ENCODE measurements around the gene TMPRSS9.

The TMPRSS9 gene

DNA sequence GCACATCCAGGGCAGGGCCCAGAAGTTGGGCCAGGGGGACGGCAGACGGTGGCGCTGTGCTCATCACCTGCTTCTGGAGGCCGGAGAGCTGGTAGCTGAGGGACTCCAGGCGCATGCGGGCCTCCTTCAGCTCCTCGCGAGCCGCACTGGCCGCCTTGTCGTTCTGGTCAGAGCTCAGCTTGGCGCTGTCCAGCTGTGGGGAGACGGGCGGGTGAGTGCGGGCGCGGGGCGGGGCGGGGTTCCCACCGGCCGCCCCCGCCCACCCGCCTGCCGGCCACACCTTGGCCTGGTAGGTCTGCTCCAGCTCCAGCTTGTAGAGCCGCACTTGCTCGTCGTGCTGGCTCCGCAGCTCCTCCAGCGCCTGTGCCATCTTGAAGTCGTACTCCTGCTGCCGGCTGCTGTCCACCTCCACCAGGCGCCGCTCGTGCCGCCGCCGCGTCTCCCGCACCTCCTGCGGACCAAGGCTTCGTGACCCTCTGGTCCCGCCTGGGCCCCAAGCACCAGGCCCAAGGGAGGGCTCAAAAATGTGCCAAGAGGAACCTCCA is 74.7 kb downstream of the TMPRSS9 start:
- DNase-seq (ENCODE audit: low read depth, low spot score) = no peak

GRCh38 chr19:2436384-2436783 is 76.3 kb downstream of the TMPRSS9 start:
- no peak for DNase-seq (ENCODE audit: low read depth, low spot score)

DNA sequence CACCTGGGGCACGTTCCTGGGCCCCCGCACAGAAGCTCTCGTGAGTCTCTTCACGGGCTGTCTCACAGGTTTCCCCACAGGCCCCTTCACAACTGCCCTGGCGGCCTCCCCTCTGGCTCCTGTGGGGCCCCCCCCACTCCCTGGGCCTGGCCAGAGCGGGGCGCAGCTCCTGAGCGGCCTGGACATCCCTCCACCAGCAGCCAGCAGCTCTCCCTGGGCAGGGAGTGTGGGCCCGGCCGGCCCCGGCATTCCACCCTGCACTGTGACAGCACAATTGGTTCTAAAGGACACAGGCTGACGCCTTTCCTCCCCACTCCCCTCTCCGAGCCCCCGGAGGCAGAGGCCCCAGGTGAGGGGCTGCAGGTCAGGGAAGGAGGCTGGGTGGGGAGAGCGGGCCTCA is 76.9 kb downstream of the TMPRSS9 start:
- DNase-seq (ENCODE audit: low read depth, low spot score) = no peak

- no peak for DNase-seq (ENCODE audit: low read depth, low spot score)
Measured at GRCh38 chr19:2438178-2438577, 78.1 kb downstream of the TMPRSS9 start.

DNA sequence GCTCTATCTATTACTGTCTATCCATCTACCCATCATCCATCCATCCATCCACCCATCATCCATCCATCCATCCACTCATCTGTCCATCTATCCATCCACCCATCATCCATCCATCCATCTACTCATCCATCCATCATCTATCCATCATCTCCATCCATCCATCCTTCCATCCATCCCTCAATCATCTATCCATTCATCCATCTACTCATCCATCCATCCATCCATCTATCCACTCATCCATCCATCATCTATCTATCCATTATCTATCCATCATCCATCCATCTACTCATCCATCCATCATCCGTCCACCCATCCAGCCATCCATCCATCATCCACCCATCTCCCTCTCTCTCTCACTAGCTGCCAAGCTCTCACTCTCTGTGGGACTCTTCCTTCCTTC is 80.5 kb downstream of the TMPRSS9 start:
- no peak for DNase-seq (ENCODE audit: low read depth, low spot score)

- no peak for DNase-seq (ENCODE audit: low read depth, low spot score)
Measured at GRCh38 chr19:2441096-2441752, 81.2 kb downstream of the TMPRSS9 start.

DNA sequence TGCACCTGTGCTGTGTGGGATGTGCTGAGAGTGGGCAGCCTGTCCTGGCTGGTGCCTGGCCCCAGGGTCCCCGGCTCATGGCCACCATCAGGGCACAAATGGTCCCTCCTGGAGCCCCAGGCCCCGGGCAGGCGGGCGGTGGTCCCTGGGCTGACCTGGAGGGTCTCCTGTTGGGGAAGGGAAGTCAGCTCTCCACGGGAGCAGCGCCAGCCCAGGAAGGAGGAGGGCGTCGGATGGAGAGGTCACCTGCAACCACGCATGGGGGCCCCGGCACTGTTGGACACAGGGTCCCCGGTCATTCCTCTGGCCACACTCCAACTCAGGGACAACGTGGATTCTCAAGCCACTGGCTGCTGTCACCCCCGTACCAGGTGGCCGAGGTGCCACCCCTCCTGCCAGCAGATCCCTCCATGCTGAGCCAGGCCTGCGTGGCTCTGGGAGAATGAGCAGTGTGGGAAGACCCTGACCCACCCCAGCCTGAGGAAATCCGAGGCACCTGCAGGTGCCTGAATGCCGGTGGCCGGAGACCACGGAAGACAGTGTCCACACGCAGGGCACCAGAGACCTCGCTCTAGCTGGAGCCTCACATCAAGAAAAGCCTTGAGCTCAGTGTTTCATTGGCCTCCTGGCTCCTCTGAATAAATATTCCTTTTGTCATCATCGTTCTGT is 83.2 kb downstream of the TMPRSS9 start:
- DNase-seq (ENCODE audit: low read depth, low spot score) = no peak

DNA sequence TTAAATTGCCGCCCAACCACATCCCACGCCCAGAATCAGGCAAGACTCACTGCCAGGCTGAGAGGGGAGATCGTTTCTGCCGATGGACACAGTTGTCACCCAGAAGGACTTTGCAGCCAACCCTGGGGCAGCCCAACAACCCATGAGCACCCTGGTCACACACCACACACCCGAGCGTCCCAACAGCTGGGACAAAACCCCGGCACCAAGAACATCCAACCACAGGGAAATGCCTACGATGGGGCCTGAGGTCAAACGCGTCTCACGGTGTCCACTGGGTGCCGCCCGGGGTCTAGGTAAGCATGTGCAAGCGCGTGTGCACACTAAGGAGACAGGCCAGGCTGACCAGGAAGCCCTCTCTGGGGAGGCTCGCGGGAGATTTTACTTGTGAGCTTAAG is 83.7 kb downstream of the TMPRSS9 start:
- no peak for DNase-seq (ENCODE audit: low read depth, low spot score)

- no peak for DNase-seq (ENCODE audit: low read depth, low spot score)
Measured at GRCh38 chr19:2444251-2445002, 84.4 kb downstream of the TMPRSS9 start.

DNA sequence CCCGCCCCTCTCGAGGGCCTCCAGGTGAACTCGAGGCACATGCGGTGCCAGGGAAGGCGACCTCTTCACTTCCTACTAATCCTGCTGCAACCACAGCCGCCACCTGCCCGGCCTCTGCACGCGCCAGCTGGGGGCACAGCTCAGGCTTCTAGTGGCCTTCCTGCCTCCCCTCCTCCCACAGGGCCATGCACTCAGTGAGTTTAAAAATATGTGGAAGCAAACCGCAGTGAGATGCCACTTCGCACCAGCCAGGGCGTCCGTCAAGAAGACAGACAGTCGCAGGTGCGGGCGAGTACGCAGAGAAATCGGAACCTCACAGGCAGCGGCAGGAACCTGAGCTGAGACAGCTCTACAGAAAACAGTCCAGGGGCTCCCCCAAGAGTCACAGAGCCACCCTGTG is 86.3 kb downstream of the TMPRSS9 start:
- no peak for DNase-seq (ENCODE audit: low read depth, low spot score)

GRCh38 chr19:2449019-2449418 is 89.0 kb downstream of the TMPRSS9 start:
- no peak for DNase-seq (ENCODE audit: low read depth, low spot score)

GRCh38 chr19:2451138-2451537 is 91.1 kb downstream of the TMPRSS9 start:
- no peak for DNase-seq (ENCODE audit: low read depth, low spot score)

DNA sequence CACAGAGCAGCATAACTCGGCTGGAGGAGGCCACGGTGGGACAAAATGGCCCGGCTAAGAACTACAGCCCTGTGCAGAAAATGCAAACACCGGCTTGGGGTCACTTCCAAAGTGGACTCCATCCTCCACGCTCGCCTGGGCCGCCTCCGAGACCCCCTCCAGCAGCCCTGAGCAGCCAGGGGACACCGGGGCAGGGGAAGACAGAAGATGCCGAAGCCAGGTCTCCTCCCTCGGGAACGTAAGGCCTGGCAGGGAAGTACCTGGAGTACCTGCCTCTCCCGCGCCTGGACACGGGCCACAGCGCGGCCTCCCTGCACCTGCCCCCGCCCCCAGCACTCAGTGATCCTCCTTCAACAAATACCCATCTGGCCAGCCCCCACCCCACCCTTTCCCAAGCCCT is 91.7 kb downstream of the TMPRSS9 start:
- DNase-seq (ENCODE audit: low read depth, low spot score) = no peak

DNA sequence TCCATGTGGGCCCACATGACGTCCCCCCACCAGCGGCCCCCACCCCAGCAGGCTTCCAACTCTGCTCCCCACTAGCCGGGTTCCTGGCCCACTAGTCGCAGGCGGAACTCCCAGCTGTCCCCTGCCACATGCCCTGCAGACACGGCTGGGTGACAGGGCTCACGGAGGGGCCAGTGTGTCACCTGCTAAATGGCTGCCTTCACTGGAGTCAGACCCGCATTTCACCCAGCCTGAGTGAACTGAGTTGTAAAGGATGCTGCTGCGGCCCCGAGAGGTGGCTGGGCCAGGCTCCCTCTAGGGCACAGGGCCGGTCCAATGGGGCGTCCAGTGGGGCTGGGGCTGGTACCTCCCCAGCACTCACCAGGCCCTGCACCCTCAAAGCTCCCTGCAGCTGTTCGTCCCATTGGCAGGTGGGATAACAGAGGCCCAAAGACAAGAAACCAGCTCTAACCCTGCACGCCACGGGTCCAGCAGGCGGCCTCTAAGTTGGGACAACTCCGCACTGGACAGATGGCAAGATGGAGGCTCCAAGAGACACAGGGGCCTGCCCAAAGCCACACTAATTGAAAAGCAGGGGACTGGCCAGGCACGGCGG is 93.5 kb downstream of the TMPRSS9 start:
- DNase-seq (ENCODE audit: low read depth, low spot score) = no peak

- DNase-seq (ENCODE audit: low read depth, low spot score) = no peak
Measured at GRCh38 chr19:2454199-2454961, 94.3 kb downstream of the TMPRSS9 start.

- DNase-seq (ENCODE audit: low read depth, low spot score) = no peak
Measured at GRCh38 chr19:2454962-2455850, 95.1 kb downstream of the TMPRSS9 start.

DNA sequence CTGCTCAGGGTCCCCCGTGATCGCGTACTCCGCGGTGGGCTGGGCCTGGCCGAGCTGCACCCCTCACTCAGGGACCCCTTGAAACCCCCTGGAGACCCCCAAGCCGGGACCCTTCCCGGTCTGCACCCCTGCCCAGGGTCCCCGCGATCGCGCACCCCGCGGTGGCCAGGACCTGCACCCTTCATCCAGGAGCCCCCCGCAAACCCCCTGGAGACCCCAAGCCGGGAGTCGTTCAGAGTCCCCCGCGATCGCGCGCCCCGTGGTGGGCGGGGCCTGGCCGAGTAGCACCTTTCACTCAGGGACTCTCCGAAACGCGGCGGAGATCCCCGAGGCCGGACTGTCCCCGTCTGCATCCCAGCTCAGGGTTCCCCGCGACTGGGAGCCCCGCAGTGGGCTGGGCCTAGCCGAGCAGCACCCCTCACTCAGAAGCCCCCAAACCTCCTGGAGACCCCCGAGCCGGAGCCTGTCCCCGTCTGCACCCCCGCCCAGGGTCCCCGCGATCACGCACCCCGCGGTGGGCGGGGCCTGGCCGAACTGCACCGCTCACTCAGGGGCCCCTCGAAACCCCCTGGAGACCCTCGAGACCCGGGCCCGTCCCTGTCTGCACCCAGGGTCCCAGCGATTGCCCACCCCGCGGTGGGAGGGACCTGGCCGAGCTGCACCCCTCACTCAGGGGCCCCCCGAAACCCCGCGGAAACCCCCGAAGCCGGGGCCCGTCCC is 95.9 kb downstream of the TMPRSS9 start:
- no peak for DNase-seq (ENCODE audit: low read depth, low spot score)

- DNase-seq (ENCODE audit: low read depth, low spot score) = no peak
Measured at GRCh38 chr19:2457394-2458037, 97.5 kb downstream of the TMPRSS9 start.

DNA sequence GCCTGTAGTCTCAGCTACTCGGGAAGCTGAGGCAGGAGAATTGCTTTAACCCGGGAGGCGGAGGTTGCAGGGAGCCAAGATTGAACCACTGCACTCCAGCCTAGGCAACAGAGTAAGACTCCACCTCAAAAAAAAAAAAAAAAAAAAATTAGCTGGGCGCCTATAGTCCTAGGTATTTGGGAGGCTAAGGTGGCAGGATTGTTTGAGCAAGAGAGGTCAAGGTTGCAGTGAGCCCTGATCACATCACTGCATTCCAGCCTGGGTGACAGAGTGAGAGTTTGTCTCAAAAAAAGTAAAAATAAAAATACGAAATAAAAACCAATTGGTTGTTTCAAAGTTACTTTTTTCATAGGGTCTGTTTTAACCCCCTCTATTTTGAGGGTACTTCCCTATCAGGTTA is 98.0 kb downstream of the TMPRSS9 start:
- DNase-seq (ENCODE audit: low read depth, low spot score) = no peak
